Measurements from ENCODE around the gene SMYD3.

GRCh38 chr1:245901037-245901436, 606.0 kb downstream of the SMYD3 start:
- no peak for TF ChIP-seq USF2 (IDR thresholded peaks at IDR 0.05)
- TF ChIP-seq CTCF (IDR thresholded peaks at IDR 0.05), result no peak
- TF ChIP-seq JUN (IDR thresholded peaks at IDR 0.05), result no peak
- no peak for TF ChIP-seq POLR2A (IDR thresholded peaks at IDR 0.05; ENCODE audit: low read length)
- no peak for TF ChIP-seq EP300 (IDR thresholded peaks at IDR 0.05)
- TF ChIP-seq CHD4 (IDR thresholded peaks at IDR 0.05; ENCODE audit: borderline replicate concordance), result no peak
- TF ChIP-seq SREBF2 (IDR thresholded peaks at IDR 0.05), result no peak
